ENCODE data around the gene OR5D13. TPM values are rescaled to one million over a fixed set of nuclear protein-coding genes. Genes with fewer than 3 reads are reported as not detected.

OR5D13 gene, protein sequence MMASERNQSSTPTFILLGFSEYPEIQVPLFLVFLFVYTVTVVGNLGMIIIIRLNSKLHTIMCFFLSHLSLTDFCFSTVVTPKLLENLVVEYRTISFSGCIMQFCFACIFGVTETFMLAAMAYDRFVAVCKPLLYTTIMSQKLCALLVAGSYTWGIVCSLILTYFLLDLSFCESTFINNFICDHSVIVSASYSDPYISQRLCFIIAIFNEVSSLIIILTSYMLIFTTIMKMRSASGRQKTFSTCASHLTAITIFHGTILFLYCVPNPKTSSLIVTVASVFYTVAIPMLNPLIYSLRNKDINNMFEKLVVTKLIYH
- not detected in 2 replicates for total RNA-seq (2014; rRNA removed; shearing (Covaris generic); ENCODE audit: low replicate concordance)

- H2AFZ ChIP-seq (ENCODE audit: low read length): no peak within 1 kb of the TSS
- H3K27me3 ChIP-seq (ENCODE audit: low read length): no peaks in the 10 kb centered on the region
- DNase-seq: no peak
- no peak within 1 kb of the TSS for H3K4me3 ChIP-seq (ENCODE audit: low read length)
- no peak within 1 kb of the TSS for H3K27ac ChIP-seq (ENCODE audit: low read length)
- peaks cover 24% of the 10 kb centered on the region for H3K9me3 ChIP-seq (ENCODE audit: low read length)
- no peaks in the 10 kb centered on the region for H3K79me2 ChIP-seq (ENCODE audit: low read length)
- no peak within 1 kb of the TSS for H3K9ac ChIP-seq (ENCODE audit: low read length)
- H3K9me2 ChIP-seq (replicated peaks; ENCODE audit: insufficient read depth, low read length): no peaks in the 10 kb centered on the region
- H4K20me1 ChIP-seq (ENCODE audit: insufficient read depth, low read depth, low read length): no peaks in the 10 kb centered on the region
- H3K4me2 ChIP-seq (ENCODE audit: low read depth, low read length, poor library complexity, severe bottlenecking): no peak within 1 kb of the TSS
- H3K4me1 ChIP-seq (ENCODE audit: low read length): no peaks in the 10 kb centered on the region
- no peaks in the 10 kb centered on the region for H3K36me3 ChIP-seq (ENCODE audit: insufficient read depth, low read length)
Observed at GRCh38 chr11:55773138-55773537, at the start of gene OR5D13. Gene OR5D13 (plus strand): TSS chr11:55773438. CDS start chr11:55773438, 0 bp downstream.

GRCh38 chr11:55726715-55727324 is 46.4 kb upstream of the OR5D13 start:
- H3K4me3 ChIP-seq (ENCODE audit: low read length): no peak overlapping the region
- no peaks in the 10 kb centered on the region for H3K36me3 ChIP-seq (ENCODE audit: insufficient read depth, low read length)
- H3K27me3 ChIP-seq (ENCODE audit: low read length): no peaks in the 10 kb centered on the region
- no peak overlapping the region for H3K27ac ChIP-seq (ENCODE audit: low read length)
- H4K20me1 ChIP-seq (ENCODE audit: insufficient read depth, low read depth, low read length): no peaks in the 10 kb centered on the region
- peak; percentile 62 for DNase-seq
- 0 out of 2 replicates have a peak, but pooled peaks cover 4% of the 10 kb centered on the region for H3K9me2 ChIP-seq (replicated peaks; ENCODE audit: insufficient read depth, low read length)
- H2AFZ ChIP-seq (ENCODE audit: low read length): no peak overlapping the region
- H3K9ac ChIP-seq (ENCODE audit: low read length): no peak overlapping the region
- no peaks in the 10 kb centered on the region for H3K79me2 ChIP-seq (ENCODE audit: low read length)
- H3K4me1 ChIP-seq (ENCODE audit: low read length): no peaks in the 10 kb centered on the region
- H3K4me2 ChIP-seq (ENCODE audit: low read depth, low read length, poor library complexity, severe bottlenecking): no peak overlapping the region
- peaks cover 9% of the 10 kb centered on the region; the same call in 1 of the 2 replicates for H3K9me3 ChIP-seq (ENCODE audit: low read length)

DNA sequence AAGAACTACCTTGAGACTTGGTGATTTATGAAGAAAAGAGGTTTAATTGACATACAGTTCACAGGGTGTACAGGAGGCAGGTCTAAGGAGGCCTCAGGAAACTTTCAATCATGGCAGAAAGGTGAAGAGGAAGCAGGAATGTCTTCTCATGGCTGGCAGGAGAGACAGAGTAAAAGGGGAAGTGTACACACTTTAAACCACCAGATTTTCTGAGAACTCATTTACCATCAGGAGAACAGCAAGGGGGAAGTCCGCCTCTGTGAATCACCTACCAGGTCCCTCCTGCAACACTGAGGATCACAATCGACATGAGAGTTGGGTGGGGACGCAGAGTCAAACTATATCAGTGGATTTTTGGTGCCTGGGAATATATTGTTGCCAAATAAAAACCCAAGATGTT is 40.3 kb upstream of the OR5D13 start:
- Histone ChIP-seq H3K9me2 (replicated peaks; ENCODE audit: insufficient read depth, low read length) (no peaks in the 10 kb centered on the region), H3K27ac (ENCODE audit: low read length) (no peak overlapping the region), H3K9me3 (ENCODE audit: low read length) (peaks cover 19% of the 10 kb centered on the region), H3K4me3 (ENCODE audit: low read length) (no peak overlapping the region), H3K4me1 (ENCODE audit: low read length) (no peaks in the 10 kb centered on the region), H4K20me1 (ENCODE audit: insufficient read depth, low read depth, low read length) (no peaks in the 10 kb centered on the region), H3K27me3 (ENCODE audit: low read length) (no peaks in the 10 kb centered on the region), H2AFZ (ENCODE audit: low read length) (no peak overlapping the region), H3K79me2 (ENCODE audit: low read length) (no peaks in the 10 kb centered on the region), H3K4me2 (ENCODE audit: low read depth, low read length, poor library complexity, severe bottlenecking) (no peak overlapping the region), H3K9ac (ENCODE audit: low read length) (no peak overlapping the region), H3K36me3 (ENCODE audit: insufficient read depth, low read length) (no peaks in the 10 kb centered on the region)
- DNase-seq: no peak

GRCh38 chr11:55791606-55792005 is 18.4 kb downstream of the OR5D13 start:
- Histone ChIP-seq H3K9me3 (ENCODE audit: low read length) (peaks cover 10% of the 10 kb centered on the region), H3K4me1 (ENCODE audit: low read length) (no peaks in the 10 kb centered on the region), H2AFZ (ENCODE audit: low read length) (no peak overlapping the region), H4K20me1 (ENCODE audit: insufficient read depth, low read depth, low read length) (no peaks in the 10 kb centered on the region), H3K27me3 (ENCODE audit: low read length) (no peaks in the 10 kb centered on the region), H3K27ac (ENCODE audit: low read length) (no peak overlapping the region), H3K9me2 (replicated peaks; ENCODE audit: insufficient read depth, low read length) (no peaks in the 10 kb centered on the region), H3K79me2 (ENCODE audit: low read length) (no peaks in the 10 kb centered on the region), H3K36me3 (ENCODE audit: insufficient read depth, low read length) (no peaks in the 10 kb centered on the region), H3K9ac (ENCODE audit: low read length) (no peak overlapping the region), H3K4me2 (ENCODE audit: low read depth, low read length, poor library complexity, severe bottlenecking) (no peak overlapping the region), H3K4me3 (ENCODE audit: low read length) (no peak overlapping the region)
- no peak for DNase-seq

DNA sequence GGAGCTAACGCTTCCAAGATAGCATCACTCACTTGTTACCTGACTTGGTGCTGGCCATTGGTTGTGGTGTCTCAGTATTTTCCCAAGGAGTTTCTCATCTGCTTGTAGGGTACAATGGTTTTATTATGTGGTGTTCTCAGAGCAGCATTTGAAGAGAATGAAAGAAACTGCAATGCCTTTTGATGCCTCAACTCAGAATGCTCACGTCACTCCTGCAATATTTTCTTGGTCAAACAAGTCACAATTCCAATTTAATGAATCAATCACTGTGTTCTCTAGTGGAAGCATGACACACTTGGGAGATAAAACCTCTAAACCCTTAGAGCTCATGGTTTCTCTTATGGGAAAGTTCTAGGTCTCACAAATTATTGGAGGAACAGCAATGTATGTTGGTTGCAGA is 20.1 kb downstream of the OR5D13 start:
- H3K4me3 ChIP-seq (ENCODE audit: low read length): no peak overlapping the region
- no peaks in the 10 kb centered on the region for H3K79me2 ChIP-seq (ENCODE audit: low read length)
- no peak for DNase-seq
- no peak overlapping the region for H3K27ac ChIP-seq (ENCODE audit: low read length)
- no peak overlapping the region for H2AFZ ChIP-seq (ENCODE audit: low read length)
- H3K27me3 ChIP-seq (ENCODE audit: low read length): no peaks in the 10 kb centered on the region
- H4K20me1 ChIP-seq (ENCODE audit: insufficient read depth, low read depth, low read length): no peaks in the 10 kb centered on the region
- no peaks in the 10 kb centered on the region for H3K4me1 ChIP-seq (ENCODE audit: low read length)
- H3K4me2 ChIP-seq (ENCODE audit: low read depth, low read length, poor library complexity, severe bottlenecking): no peak overlapping the region
- no peaks in the 10 kb centered on the region for H3K9me2 ChIP-seq (replicated peaks; ENCODE audit: insufficient read depth, low read length)
- peaks cover 10% of the 10 kb centered on the region for H3K9me3 ChIP-seq (ENCODE audit: low read length)
- H3K9ac ChIP-seq (ENCODE audit: low read length): no peak overlapping the region
- H3K36me3 ChIP-seq (ENCODE audit: insufficient read depth, low read length): no peaks in the 10 kb centered on the region

GRCh38 chr11:55795256-55795655 is 22.0 kb downstream of the OR5D13 start, which contains the start of gene OR5D14:
Gene OR5D14 (plus strand): TSS chr11:55795556. CDS start chr11:55795556, 0 bp downstream.
- H3K79me2 ChIP-seq (ENCODE audit: low read length): no peaks in the 10 kb centered on the region
- no peaks in the 10 kb centered on the region for H3K4me1 ChIP-seq (ENCODE audit: low read length)
- H3K27me3 ChIP-seq (ENCODE audit: low read length): no peaks in the 10 kb centered on the region
- no peak within 1 kb of the TSS for H3K27ac ChIP-seq (ENCODE audit: low read length)
- no peak within 1 kb of the TSS for H3K4me3 ChIP-seq (ENCODE audit: low read length)
- no peak within 1 kb of the TSS for H3K9ac ChIP-seq (ENCODE audit: low read length)
- no peaks in the 10 kb centered on the region for H4K20me1 ChIP-seq (ENCODE audit: insufficient read depth, low read depth, low read length)
- DNase-seq: no peak
- H3K9me2 ChIP-seq (replicated peaks; ENCODE audit: insufficient read depth, low read length): no peaks in the 10 kb centered on the region
- H3K4me2 ChIP-seq (ENCODE audit: low read depth, low read length, poor library complexity, severe bottlenecking): no peak within 1 kb of the TSS
- H3K36me3 ChIP-seq (ENCODE audit: insufficient read depth, low read length): no peaks in the 10 kb centered on the region
- H2AFZ ChIP-seq (ENCODE audit: low read length): no peak within 1 kb of the TSS
- peaks cover 15% of the 10 kb centered on the region for H3K9me3 ChIP-seq (ENCODE audit: low read length)

DNA sequence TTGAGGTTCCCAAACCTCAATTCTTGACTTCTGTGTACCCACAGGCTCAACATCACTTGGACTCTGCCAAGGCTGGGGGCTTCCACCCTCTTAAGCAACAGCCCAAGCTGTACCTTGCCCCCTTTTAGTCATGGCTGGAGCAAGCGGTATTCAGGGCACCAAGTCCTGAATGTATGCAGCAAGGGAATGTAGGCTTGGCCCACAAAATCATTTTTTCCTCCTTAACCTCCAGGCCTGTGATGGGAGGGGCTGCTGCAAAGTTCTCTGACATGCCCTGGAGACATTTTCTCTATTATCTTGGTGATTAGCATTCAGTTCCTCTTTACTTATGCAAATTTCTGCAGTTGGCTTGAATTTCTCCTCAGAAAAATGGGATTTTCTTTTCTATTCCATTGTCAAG is 33.0 kb downstream of the OR5D13 start:
- Histone ChIP-seq H3K4me1 (ENCODE audit: low read length) (no peaks in the 10 kb centered on the region), H3K4me2 (ENCODE audit: low read depth, low read length, poor library complexity, severe bottlenecking) (no peak overlapping the region), H3K36me3 (ENCODE audit: insufficient read depth, low read length) (no peaks in the 10 kb centered on the region), H3K4me3 (ENCODE audit: low read length) (no peak overlapping the region), H3K27ac (ENCODE audit: low read length) (no peak overlapping the region), H4K20me1 (ENCODE audit: insufficient read depth, low read depth, low read length) (no peaks in the 10 kb centered on the region), H3K9me2 (replicated peaks; ENCODE audit: insufficient read depth, low read length) (no peaks in the 10 kb centered on the region), H3K79me2 (ENCODE audit: low read length) (no peaks in the 10 kb centered on the region), H3K9ac (ENCODE audit: low read length) (no peak overlapping the region), H3K9me3 (ENCODE audit: low read length) (peaks cover 23% of the 10 kb centered on the region), H3K27me3 (ENCODE audit: low read length) (no peaks in the 10 kb centered on the region), H2AFZ (ENCODE audit: low read length) (no peak overlapping the region)
- DNase-seq: no peak

- Histone ChIP-seq H3K27ac (ENCODE audit: low read length) (no peak within 1 kb of the TSS), H3K4me1 (ENCODE audit: low read length) (no peaks in the 10 kb centered on the region), H3K9me2 (replicated peaks; ENCODE audit: insufficient read depth, low read length) (no peaks in the 10 kb centered on the region), H3K36me3 (ENCODE audit: insufficient read depth, low read length) (no peaks in the 10 kb centered on the region), H3K4me2 (ENCODE audit: low read depth, low read length, poor library complexity, severe bottlenecking) (no peak within 1 kb of the TSS), H3K9ac (ENCODE audit: low read length) (no peak within 1 kb of the TSS), H3K79me2 (ENCODE audit: low read length) (no peaks in the 10 kb centered on the region), H3K9me3 (ENCODE audit: low read length) (peaks cover 18% of the 10 kb centered on the region), H4K20me1 (ENCODE audit: insufficient read depth, low read depth, low read length) (no peaks in the 10 kb centered on the region), H3K4me3 (ENCODE audit: low read length) (no peak within 1 kb of the TSS), H2AFZ (ENCODE audit: low read length) (no peak within 1 kb of the TSS), H3K27me3 (ENCODE audit: low read length) (no peaks in the 10 kb centered on the region)
- DNase-seq: no peak
Observed at GRCh38 chr11:55811067-55811466, 37.8 kb downstream of the OR5D13 start, which contains the start of gene OR5L1. Gene OR5L1 (plus strand): TSS chr11:55811367. CDS start chr11:55811467, 100 bp downstream.

Data from Karpas-422 (cell line).